ENCODE measurements around the gene ADSS1.

DNA sequence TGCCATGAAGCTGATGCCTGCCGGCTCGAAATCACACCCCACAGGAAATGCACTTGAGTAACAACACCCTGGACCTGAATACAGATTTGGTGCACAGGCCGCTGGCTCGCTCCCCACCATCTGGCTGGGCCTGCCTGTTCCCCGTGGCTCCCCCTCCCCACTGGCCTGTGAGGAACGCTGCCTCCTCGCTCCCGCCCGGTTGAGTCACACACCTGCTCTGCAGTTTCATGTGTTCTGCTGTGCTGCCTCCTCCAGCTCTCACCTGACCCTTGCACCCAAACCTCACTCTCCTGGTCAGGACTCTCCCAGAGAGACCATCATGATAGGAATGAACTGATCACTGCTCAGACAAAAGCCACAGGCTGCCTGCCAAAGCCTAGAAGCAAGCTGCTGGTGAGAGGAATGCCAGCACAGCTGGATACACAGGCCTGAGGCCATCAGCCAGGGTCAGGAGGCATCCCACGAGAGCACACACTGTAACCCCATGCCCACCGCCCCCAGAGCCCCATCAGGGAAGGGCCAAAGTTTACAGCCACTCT, 25.2 kb downstream of the ADSS1 start:
- TF ChIP-seq, protein P1, sequence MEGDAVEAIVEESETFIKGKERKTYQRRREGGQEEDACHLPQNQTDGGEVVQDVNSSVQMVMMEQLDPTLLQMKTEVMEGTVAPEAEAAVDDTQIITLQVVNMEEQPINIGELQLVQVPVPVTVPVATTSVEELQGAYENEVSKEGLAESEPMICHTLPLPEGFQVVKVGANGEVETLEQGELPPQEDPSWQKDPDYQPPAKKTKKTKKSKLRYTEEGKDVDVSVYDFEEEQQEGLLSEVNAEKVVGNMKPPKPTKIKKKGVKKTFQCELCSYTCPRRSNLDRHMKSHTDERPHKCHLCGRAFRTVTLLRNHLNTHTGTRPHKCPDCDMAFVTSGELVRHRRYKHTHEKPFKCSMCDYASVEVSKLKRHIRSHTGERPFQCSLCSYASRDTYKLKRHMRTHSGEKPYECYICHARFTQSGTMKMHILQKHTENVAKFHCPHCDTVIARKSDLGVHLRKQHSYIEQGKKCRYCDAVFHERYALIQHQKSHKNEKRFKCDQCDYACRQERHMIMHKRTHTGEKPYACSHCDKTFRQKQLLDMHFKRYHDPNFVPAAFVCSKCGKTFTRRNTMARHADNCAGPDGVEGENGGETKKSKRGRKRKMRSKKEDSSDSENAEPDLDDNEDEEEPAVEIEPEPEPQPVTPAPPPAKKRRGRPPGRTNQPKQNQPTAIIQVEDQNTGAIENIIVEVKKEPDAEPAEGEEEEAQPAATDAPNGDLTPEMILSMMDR (IDR thresholded peaks at IDR 0.05): no peak
- TF ChIP-seq POLR2A (IDR thresholded peaks at IDR 0.05) (no peak), POLR2AphosphoS5 (IDR thresholded peaks at IDR 0.05; ENCODE audit: insufficient read depth in 1 of 2, low read depth in 1 of 2) (no peak)

Data from vagina (tissue), 2 donors.